IPS DF 6.9 (cell line): ENCODE results near the gene ATP8B1.
"Not testable (repeated sequence)": the region's sequence is repeated elsewhere in the genome, so short reads cannot be mapped to it uniquely, and the experiment has no call there.

Source experiments
- DNase-seq: peaks from one replicate; pipeline ENCODE4 v3.0.0-alpha.2; 2013; ENCODE audit warnings: low read depth, low spot score
- H3K27ac ChIP-seq: one replicate; pipeline ENCODE4 v1.5.1; 2013; ENCODE audit warnings: low read length, control low read depth
- H3K27me3 ChIP-seq: 2 replicates; pipeline ENCODE4 v1.6.1; 2013; ENCODE audit warnings: mild to moderate bottlenecking, low read length; ENCODE audit not compliant: control insufficient read depth, insufficient read depth
- H3K36me3 ChIP-seq: 2 replicates; pipeline ENCODE4 v1.6.1; 2013; ENCODE audit warnings: low read length; ENCODE audit not compliant: control insufficient read depth, insufficient read depth
- H3K4me1 ChIP-seq: 2 replicates; pipeline ENCODE4 v1.6.1; 2013; ENCODE audit warnings: low read length; ENCODE audit not compliant: control insufficient read depth, insufficient read depth
- H3K4me3 ChIP-seq: 2 replicates; pipeline ENCODE4 v1.5.1; 2013; ENCODE audit warnings: mild to moderate bottlenecking, low read length
- H3K9me3 ChIP-seq: 2 replicates; pipeline ENCODE4 v1.6.1; 2013; ENCODE audit warnings: low read length, inconsistent platforms; ENCODE audit not compliant: control insufficient read depth, insufficient read depth
- WGBS: extraction: QIAGEN DNeasy Blood & Tissue Kit; methylation state at CpG from one replicate; pipeline ENCODE4 v1.1.7; 2013; ENCODE audit warnings: mixed read lengths, missing lambda C conversion rate; ENCODE audit not compliant: insufficient read length, insufficient coverage; 5-methylcytosine and 5-hydroxymethylcytosine counted together

Gene ATP8B1

DNA sequence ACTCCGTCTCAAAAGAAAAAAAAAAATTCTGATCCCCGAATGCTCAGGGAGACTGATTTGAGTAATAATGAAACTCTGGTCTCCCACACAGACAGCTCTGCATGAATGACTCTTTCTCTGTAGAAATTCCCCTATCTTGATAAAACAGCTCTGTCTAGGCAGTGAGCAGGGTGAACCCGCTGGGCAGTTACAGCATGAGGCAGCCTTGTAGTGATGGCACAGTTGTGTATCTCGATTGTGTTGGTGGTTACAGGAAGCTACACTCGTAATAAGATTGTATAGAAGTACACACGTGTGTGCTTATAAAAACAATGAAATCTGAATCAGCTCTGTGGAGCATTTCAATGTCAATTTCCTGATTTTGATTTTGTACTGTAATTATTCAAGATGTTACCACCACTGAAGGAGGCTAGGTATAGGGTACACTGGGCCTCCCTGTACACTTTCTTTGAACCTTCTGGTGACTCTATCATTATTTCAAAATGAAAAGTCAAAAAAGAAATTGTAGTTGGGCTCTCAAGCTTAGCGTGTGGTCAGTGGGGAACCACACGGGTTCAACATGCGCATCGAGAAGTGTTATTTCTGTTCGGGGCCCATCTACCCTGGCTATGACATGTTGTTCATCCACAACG lies 34.9 kb upstream of the ATP8B1 start:
- Histone ChIP-seq H3K36me3 (no peaks in the 10 kb centered on the region), H3K4me3 (no peak overlapping the region), H3K9me3 (no peaks in the 10 kb centered on the region), H3K27me3 (no peaks in the 10 kb centered on the region), H3K27ac (no peak overlapping the region), H3K4me1 (no peaks in the 10 kb centered on the region)
- no CpG with 5 or more reads among the region's 12 CpGs for WGBS
- no peak for DNase-seq

DNA sequence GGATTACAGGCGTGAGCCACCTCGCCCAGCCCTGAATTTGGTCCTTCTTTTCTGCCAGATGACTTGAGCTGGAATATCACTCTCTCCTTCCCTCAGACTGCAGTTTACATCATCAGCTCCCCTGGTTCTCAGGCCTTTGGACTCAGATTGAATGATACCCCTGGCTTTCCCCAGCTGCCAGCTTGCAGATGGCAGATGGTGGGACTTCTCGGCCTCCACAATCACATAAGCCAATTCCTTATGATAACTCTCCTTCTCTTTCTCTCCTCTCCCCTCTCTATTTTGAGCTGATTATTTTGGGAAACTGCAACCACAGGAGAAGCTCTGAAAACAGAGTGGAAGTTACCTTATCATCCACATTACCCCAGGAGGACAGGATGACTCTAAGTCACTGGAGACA lies 33.4 kb upstream of the ATP8B1 start:
- no peak for DNase-seq
- Histone ChIP-seq H3K27ac (no peak overlapping the region), H3K27me3 (no peaks in the 10 kb centered on the region), H3K36me3 (no peaks in the 10 kb centered on the region), H3K9me3 (no peaks in the 10 kb centered on the region), H3K4me1 (no peaks in the 10 kb centered on the region), H3K4me3 (no peak overlapping the region)
- no CpG with 5 or more reads among the region's 3 CpGs for WGBS

DNA sequence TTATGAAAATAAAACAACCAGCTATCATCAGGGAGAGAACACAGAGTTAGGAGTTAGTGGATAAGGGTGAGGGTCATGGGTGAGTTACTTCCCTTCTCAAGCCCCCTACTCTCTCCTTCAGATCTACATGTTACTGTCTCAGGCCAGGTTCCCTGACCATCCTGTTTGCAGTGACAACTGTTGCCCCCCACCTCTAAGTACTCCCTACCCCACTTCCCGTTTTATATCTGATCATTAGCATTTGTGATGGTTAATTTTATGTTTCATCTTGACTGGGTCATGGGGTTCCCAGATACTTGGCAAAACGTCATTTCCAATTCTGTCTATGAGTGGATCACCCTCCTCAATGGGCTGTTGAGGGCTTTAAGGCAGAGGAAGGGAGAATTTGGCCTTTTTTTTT lies 32.8 kb upstream of the ATP8B1 start:
- no peak for DNase-seq
- H3K27me3 ChIP-seq: no peaks in the 10 kb centered on the region
- H3K36me3 ChIP-seq: no peaks in the 10 kb centered on the region
- no peaks in the 10 kb centered on the region for H3K9me3 ChIP-seq
- H3K27ac ChIP-seq: no peak overlapping the region
- WGBS: no CpG with 5 or more reads among the region's 2 CpGs
- no peak overlapping the region for H3K4me3 ChIP-seq
- no peaks in the 10 kb centered on the region for H3K4me1 ChIP-seq

DNA sequence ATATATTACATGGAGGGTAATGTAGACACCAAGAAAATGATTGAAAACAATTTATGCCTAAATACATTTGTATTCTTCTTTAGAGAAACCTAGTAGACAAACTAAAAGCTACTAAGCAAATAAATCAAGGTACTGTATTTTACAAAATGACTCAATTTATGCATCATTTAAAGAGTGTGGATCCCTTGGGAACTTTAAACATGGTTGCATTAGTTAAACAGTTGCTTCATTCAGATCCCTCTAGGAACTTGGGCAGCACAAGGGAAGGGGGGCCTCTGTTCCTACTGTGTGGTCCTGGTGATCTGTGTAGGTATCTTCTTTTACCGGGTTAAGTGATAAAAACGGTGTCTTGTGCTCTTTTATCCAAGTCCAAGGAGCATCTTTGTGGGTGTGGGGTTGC lies 31.5 kb upstream of the ATP8B1 start:
- H3K4me3 ChIP-seq: no peak overlapping the region
- no peak for DNase-seq
- no peak overlapping the region for H3K27ac ChIP-seq
- no peaks in the 10 kb centered on the region for H3K36me3 ChIP-seq
- H3K27me3 ChIP-seq: no peaks in the 10 kb centered on the region
- WGBS: no CpG with 5 or more reads among the region's 2 CpGs
- no peaks in the 10 kb centered on the region for H3K9me3 ChIP-seq
- no peaks in the 10 kb centered on the region for H3K4me1 ChIP-seq

DNA sequence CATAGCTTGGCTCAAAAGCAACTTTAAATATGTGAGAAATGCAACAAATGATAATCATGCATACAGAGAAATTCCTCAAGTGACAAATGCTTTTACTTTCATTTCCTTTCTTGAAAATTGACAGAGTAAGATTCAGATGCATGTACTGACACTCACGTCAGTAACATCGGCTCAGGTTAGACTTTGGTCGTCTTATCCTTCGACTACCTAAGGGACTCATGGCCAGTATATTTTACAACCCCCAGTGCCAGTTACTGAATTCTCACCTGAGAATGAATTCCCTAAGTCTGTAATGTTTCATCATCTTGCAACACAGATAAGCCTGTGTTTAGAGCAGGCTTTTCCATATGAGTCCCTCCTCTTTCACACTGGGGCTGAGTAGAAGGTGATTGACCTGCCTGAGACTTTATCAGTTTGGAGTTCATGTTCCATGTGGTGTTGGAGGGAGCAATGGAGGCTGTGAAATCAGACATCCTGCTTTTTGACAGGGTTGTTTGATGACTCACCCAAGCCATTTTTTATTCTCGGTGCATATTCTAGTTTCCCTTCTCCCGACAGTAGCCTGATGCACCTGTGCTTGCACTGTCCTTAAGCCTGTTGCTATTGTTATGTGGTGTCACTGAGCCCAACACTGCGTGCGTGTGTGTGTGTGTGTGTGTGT lies 30.5 kb upstream of the ATP8B1 start:
- no peaks in the 10 kb centered on the region for H3K36me3 ChIP-seq
- no CpG with 5 or more reads among the region's 8 CpGs for WGBS
- no peaks in the 10 kb centered on the region for H3K9me3 ChIP-seq
- H3K27ac ChIP-seq: no peak overlapping the region
- H3K4me1 ChIP-seq: no peaks in the 10 kb centered on the region
- H3K27me3 ChIP-seq: no peaks in the 10 kb centered on the region
- H3K4me3 ChIP-seq: no peak overlapping the region
- no peak for DNase-seq

DNA sequence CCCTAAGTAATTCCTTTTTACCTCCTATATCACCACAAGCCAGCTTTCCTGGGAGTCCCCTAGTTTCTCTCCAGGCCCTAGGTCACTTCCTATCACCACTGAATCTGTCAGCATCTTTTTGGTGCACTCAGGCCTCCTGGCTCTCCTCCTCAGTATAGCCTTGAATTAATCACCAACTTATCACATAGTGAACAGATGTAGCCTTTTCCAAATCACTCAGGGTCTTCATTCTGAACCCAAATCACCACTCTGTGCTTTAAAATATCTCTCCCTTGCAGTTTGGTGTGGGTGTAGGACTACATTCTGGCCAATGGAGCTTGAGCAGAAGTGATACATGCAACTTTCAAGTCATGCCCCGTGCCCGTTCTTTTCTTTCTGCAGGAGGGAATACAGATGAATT lies 29.6 kb upstream of the ATP8B1 start:
- H3K27me3 ChIP-seq: no peaks in the 10 kb centered on the region
- no CpG with 5 or more reads among the region's 2 CpGs for WGBS
- H3K9me3 ChIP-seq: no peaks in the 10 kb centered on the region
- H3K4me1 ChIP-seq: no peaks in the 10 kb centered on the region
- no peak overlapping the region for H3K27ac ChIP-seq
- H3K4me3 ChIP-seq: no peak overlapping the region
- no peak for DNase-seq
- no peaks in the 10 kb centered on the region for H3K36me3 ChIP-seq

DNA sequence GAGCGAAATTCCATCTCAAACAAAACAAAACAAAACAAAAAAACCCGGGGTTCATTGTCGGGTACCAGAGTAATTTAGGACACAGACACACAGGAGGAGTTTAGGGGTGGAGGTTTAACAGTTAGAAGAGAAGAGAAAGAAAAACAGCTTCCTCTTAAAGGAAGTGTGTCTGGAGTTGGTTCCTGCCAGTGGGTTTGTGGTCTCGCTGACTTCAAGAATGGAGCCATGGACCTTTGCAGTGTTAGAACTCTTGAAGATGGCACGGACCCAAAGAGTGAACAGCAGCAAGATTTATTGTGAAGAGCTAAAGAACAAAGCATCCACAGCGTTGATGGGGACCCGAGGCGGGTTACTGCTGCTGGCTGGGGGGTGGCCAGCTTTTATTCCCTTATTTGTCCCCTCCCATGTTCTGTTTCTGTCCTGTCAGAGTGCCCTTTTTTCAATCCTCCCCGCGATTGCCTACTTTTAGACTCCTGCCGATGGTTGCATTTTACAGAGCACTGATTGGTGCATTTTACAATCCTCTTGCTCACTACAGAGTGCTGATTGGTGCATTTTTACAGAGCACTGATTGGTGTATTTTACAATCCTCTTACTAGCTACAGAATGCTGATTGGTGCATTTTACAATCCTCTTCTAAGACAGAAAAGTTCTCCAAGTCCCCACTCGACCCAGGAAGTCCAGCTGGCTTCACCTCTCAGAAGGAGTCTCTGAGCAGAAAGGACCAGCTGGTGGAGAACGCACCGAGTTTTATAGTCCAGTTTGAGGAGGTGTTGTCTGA lies 28.7 kb upstream of the ATP8B1 start:
- no peak for DNase-seq
- Histone ChIP-seq H3K4me1 (no peaks in the 10 kb centered on the region), H3K27me3 (no peaks in the 10 kb centered on the region), H3K36me3 (no peaks in the 10 kb centered on the region), H3K27ac (no peak overlapping the region), H3K4me3 (no peak overlapping the region), H3K9me3 (no peaks in the 10 kb centered on the region)
- WGBS: no CpG with 5 or more reads among the region's 14 CpGs

DNA sequence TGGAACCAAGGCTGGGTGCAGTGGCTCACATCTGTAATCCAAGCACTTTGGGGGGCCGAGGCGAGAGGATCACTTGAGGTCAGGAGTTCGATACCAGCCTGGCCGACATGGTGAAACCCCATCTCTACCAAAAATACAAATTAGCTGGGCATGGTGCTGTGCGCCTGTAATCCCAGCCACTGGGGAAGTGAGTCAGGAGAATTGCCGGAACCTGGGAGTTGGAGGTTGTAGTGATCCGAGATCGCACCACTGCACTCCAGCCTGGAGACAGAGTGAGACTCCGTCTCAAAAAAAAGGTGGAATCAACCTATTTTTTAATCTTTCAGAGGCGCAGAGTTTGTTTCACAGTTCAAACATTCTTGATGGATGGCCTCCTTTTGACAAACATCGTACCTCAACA lies 24.5 kb upstream of the ATP8B1 start:
- no CpG with 5 or more reads among the region's 11 CpGs for WGBS
- Histone ChIP-seq H3K9me3 (no peaks in the 10 kb centered on the region), H3K27me3 (no peaks in the 10 kb centered on the region), H3K4me3 (no peak overlapping the region), H3K27ac (no peak overlapping the region), H3K36me3 (no peaks in the 10 kb centered on the region), H3K4me1 (no peaks in the 10 kb centered on the region)
- DNase-seq: no peak

DNA sequence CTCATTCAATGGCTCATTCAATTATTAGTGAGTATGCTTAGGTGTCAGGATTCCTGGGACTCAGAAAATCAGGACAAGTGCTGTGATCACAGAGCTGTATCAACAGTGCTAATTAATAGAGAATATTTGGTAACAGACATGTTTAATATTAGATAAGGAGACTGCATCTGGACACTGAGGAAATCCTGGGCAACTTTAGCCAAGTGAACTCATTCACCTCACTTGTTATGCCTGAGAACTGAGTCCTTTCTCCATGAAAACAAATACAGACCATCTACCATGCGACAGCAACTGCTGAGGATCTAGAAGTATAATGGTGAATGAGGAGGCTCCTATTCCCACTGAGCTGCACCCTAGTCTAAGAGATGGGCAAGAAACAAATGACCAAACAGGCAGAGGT lies 23.1 kb upstream of the ATP8B1 start:
- no peaks in the 10 kb centered on the region for H3K4me1 ChIP-seq
- DNase-seq: no peak
- H3K27ac ChIP-seq: no peak overlapping the region
- no CpG with 5 or more reads among the region's 1 CpG for WGBS
- H3K27me3 ChIP-seq: no peaks in the 10 kb centered on the region
- no peaks in the 10 kb centered on the region for H3K9me3 ChIP-seq
- H3K4me3 ChIP-seq: no peak overlapping the region
- H3K36me3 ChIP-seq: no peaks in the 10 kb centered on the region

DNA sequence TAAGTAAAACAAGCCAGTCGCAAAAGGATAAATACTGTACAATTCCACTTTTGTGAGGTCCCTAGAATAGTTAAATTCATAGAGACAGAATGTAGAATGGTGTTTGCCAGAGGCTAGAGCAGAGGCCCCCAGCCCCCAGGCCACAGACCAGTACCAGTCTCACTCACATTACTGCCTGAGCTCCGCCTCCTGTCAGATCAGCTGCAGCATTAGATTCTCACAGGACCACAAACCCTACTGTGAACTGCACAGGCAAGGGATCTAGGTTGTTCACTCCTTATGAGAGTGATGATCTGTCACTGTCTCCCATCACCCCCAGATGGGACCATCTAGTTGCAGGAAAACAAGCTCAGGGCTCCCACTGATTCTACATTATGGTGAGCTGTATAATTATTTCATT lies 17.5 kb upstream of the ATP8B1 start:
- not testable (repeated sequence) for DNase-seq, H3K27ac ChIP-seq
- no CpG with 5 or more reads among the region's 2 CpGs for WGBS

More for the DNA sequence above, 17.5 kb upstream of the ATP8B1 start:
- H3K4me3 ChIP-seq, H3K36me3 ChIP-seq, H3K4me1 ChIP-seq, H3K27me3 ChIP-seq, H3K9me3 ChIP-seq: not testable (repeated sequence)
